BLaER1 (cell line): Measurements from ENCODE around the gene ANKRD11.

ENCODE experiments used
- H3K27ac ChIP-seq: shearing (Covaris generic); formaldehyde crosslinking; 2 replicates; pipeline ENCODE4 v1.8.1; 2022
- H3K27me3 ChIP-seq: shearing (Covaris generic); formaldehyde crosslinking; 2 replicates; pipeline ENCODE4 v1.8.1; 2022
- H3K36me3 ChIP-seq: shearing (Covaris generic); formaldehyde crosslinking; 2 replicates; pipeline ENCODE4 v1.8.1; 2022
- H3K4me1 ChIP-seq: shearing (Covaris generic); formaldehyde crosslinking; 2 replicates; pipeline ENCODE4 v1.8.1; 2022
- H3K4me2 ChIP-seq: shearing (Covaris generic); formaldehyde crosslinking; 2 replicates; pipeline ENCODE4 v1.8.1; 2022
- H3K4me3 ChIP-seq: shearing (Covaris generic); formaldehyde crosslinking; 2 replicates; pipeline ENCODE4 v1.8.1; 2022
- H3K9ac ChIP-seq: shearing (Covaris generic); formaldehyde crosslinking; 2 replicates; pipeline ENCODE4 v1.8.1; 2022
- H3K9me3 ChIP-seq: shearing (Covaris generic); formaldehyde crosslinking; 2 replicates; pipeline ENCODE4 v1.8.1; 2022
- H4K20me1 ChIP-seq: shearing (Covaris generic); formaldehyde crosslinking; 2 replicates; pipeline ENCODE4 v1.8.1; 2022
- Cebpa-rat ChIP-seq: shearing (Covaris generic); IDR thresholded peaks from 2 replicates; pipeline ENCODE4 v1.8.1; 2022

The ANKRD11 gene

GRCh38 chr16:89290887-89291286, 199.5 kb downstream of the ANKRD11 start:
- Histone ChIP-seq H3K36me3 (peaks cover 81% of the 10 kb centered on the region), H3K9me3 (no peaks in the 10 kb centered on the region), H3K9ac (peak overlapping the region; percentile 18; the same call in 1 of the 2 replicates), H3K27me3 (no peaks in the 10 kb centered on the region), H3K4me2 (peak overlapping the region; percentile 80), H3K4me3 (no peak overlapping the region), H3K4me1 (peaks cover 71% of the 10 kb centered on the region), H4K20me1 (peaks cover 100% of the 10 kb centered on the region), H3K27ac (peak overlapping the region; percentile 57)
- no peak for TF ChIP-seq Cebpa-rat

GRCh38 chr16:89290472-89290871, 199.9 kb downstream of the ANKRD11 start:
- Histone ChIP-seq H3K27ac (peak overlapping the region; percentile 57), H3K4me3 (no peak overlapping the region), H3K36me3 (peaks cover 84% of the 10 kb centered on the region), H3K9me3 (no peaks in the 10 kb centered on the region), H3K9ac (peak overlapping the region; percentile 18; the same call in 1 of the 2 replicates), H3K4me2 (peak overlapping the region; percentile 80), H4K20me1 (peaks cover 100% of the 10 kb centered on the region), H3K27me3 (no peaks in the 10 kb centered on the region), H3K4me1 (peaks cover 67% of the 10 kb centered on the region)
- no peak for TF ChIP-seq Cebpa-rat

- peaks cover 100% of the 10 kb centered on the region for H4K20me1 ChIP-seq
These were observed 200.6 kb downstream of the ANKRD11 start for GRCh38 chr16:89289428-89290395.

DNA sequence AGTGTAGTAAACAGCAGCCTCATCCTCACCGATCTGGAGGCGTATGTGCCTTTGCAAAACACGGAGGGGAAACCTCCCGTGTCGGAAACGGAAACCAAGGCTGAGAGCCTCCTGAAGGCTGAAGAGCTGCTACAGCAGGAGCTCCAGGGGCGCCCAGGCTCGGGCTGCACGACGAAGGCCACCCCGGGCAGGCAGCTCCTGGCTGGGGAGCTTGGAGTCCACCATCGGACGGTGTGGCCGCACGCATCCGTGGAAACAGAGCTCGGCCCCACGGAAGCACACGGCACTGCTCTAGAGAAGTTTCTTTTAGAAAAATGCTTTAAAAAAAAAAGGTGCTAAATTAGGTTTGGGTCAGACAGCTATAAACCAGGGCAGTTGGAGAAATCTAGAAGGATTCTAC, 201.4 kb downstream of the ANKRD11 start:
- Histone ChIP-seq H4K20me1 (peaks cover 96% of the 10 kb centered on the region), H3K4me3 (no peak overlapping the region), H3K27ac (peak overlapping the region; percentile 57), H3K4me1 (peaks cover 51% of the 10 kb centered on the region), H3K4me2 (peak overlapping the region; percentile 80), H3K27me3 (no peaks in the 10 kb centered on the region), H3K36me3 (peaks cover 84% of the 10 kb centered on the region), H3K9ac (peak overlapping the region; percentile 53; the same call in 1 of the 2 replicates), H3K9me3 (no peaks in the 10 kb centered on the region)
- no peak for TF ChIP-seq Cebpa-rat

More at GRCh38 chr16:89289428-89290395, 200.6 kb downstream of the ANKRD11 start:
- Histone ChIP-seq H3K27ac (peak overlapping the region; percentile 57), H3K9me3 (no peaks in the 10 kb centered on the region), H3K9ac (peak overlapping the region; percentile 53; the same call in 1 of the 2 replicates), H3K4me2 (peak overlapping the region; percentile 80), H3K4me1 (peaks cover 59% of the 10 kb centered on the region), H3K36me3 (peaks cover 84% of the 10 kb centered on the region), H3K4me3 (peak overlapping the region; percentile 22; the same call in 1 of the 2 replicates), H3K27me3 (no peaks in the 10 kb centered on the region)
- no peak for TF ChIP-seq Cebpa-rat

GRCh38 chr16:89288577-89288844, 201.8 kb downstream of the ANKRD11 start:
- Histone ChIP-seq H3K4me1 (peaks cover 47% of the 10 kb centered on the region), H3K4me2 (no peak overlapping the region), H3K36me3 (peaks cover 85% of the 10 kb centered on the region), H3K4me3 (no peak overlapping the region), H4K20me1 (peaks cover 94% of the 10 kb centered on the region), H3K27me3 (no peaks in the 10 kb centered on the region), H3K27ac (no peak overlapping the region), H3K9me3 (no peaks in the 10 kb centered on the region), H3K9ac (no peak overlapping the region)
- TF ChIP-seq Cebpa-rat: no peak

- Histone ChIP-seq H3K9me3 (no peaks in the 10 kb centered on the region), H3K27ac (no peak overlapping the region), H4K20me1 (peaks cover 94% of the 10 kb centered on the region), H3K4me3 (no peak overlapping the region), H3K9ac (no peak overlapping the region), H3K4me2 (no peak overlapping the region), H3K4me1 (peaks cover 44% of the 10 kb centered on the region), H3K36me3 (peaks cover 89% of the 10 kb centered on the region), H3K27me3 (no peaks in the 10 kb centered on the region)
- TF ChIP-seq Cebpa-rat: no peak
These were observed 202.4 kb downstream of the ANKRD11 start for GRCh38 chr16:89287777-89288576.

GRCh38 chr16:89286096-89286495, 204.3 kb downstream of the ANKRD11 start:
- H3K36me3 ChIP-seq: peaks cover 89% of the 10 kb centered on the region
- H3K9me3 ChIP-seq: no peaks in the 10 kb centered on the region
- no peak for TF ChIP-seq Cebpa-rat
- H3K4me3 ChIP-seq: no peak overlapping the region
- H3K9ac ChIP-seq: no peak overlapping the region
- peaks cover 94% of the 10 kb centered on the region for H4K20me1 ChIP-seq
- H3K4me1 ChIP-seq: peaks cover 25% of the 10 kb centered on the region
- H3K27ac ChIP-seq: no peak overlapping the region
- H3K4me2 ChIP-seq: no peak overlapping the region
- no peaks in the 10 kb centered on the region for H3K27me3 ChIP-seq

- H3K4me1 ChIP-seq: peaks cover 25% of the 10 kb centered on the region
- H3K4me3 ChIP-seq: no peak overlapping the region
- H3K36me3 ChIP-seq: peaks cover 89% of the 10 kb centered on the region
These were observed 205.0 kb downstream of the ANKRD11 start for GRCh38 chr16:89285381-89285780.

GRCh38 chr16:89283449-89283848, 206.9 kb downstream of the ANKRD11 start:
- Histone ChIP-seq H3K36me3 (peaks cover 94% of the 10 kb centered on the region), H3K27me3 (no peaks in the 10 kb centered on the region), H3K4me2 (no peak overlapping the region), H4K20me1 (peaks cover 89% of the 10 kb centered on the region), H3K9ac (0 out of 2 replicates have a peak overlapping the region, but pooled peaks have one; percentile 17), H3K4me1 (peaks cover 22% of the 10 kb centered on the region), H3K4me3 (no peak overlapping the region), H3K27ac (0 out of 2 replicates have a peak overlapping the region, but pooled peaks have one; percentile 24), H3K9me3 (no peaks in the 10 kb centered on the region)
- no peak for TF ChIP-seq Cebpa-rat

More at GRCh38 chr16:89285381-89285780, 205.0 kb downstream of the ANKRD11 start:
- TF ChIP-seq Cebpa-rat: no peak
- no peak overlapping the region for H3K9ac ChIP-seq
- no peaks in the 10 kb centered on the region for H3K27me3 ChIP-seq
- no peak overlapping the region for H3K4me2 ChIP-seq
- peaks cover 94% of the 10 kb centered on the region for H4K20me1 ChIP-seq
- H3K27ac ChIP-seq: no peak overlapping the region
- H3K9me3 ChIP-seq: no peaks in the 10 kb centered on the region
